Nephron (organoid): Measurements from ENCODE around the gene LIX1.
"Not testable (repeated sequence)": the region's sequence is repeated elsewhere in the genome, so short reads cannot be mapped to it uniquely, and the experiment has no call there.

Source experiments
- H3K27ac Mint-ChIP-seq, 3 experiments: 2 replicates each; pipeline ENCODE4 v1.8.0; 2020; ENCODE audit warnings: mixed read lengths in 3 of 3, mild to moderate bottlenecking in 2 of 3, moderate library complexity in 1 of 3
- H3K27me3 Mint-ChIP-seq: 2 replicates; pipeline ENCODE4 v1.8.0; 2021; ENCODE audit warnings: low read depth, mild to moderate bottlenecking, moderate library complexity, mixed read lengths
- H3K36me3 Mint-ChIP-seq: 2 replicates; pipeline ENCODE4 v1.8.0; 2020; ENCODE audit warnings: low read depth, mixed read lengths
- H3K4me1 Mint-ChIP-seq: 2 replicates; pipeline ENCODE4 v1.8.0; 2020; ENCODE audit warnings: mixed read lengths
- H3K4me3 Mint-ChIP-seq, 3 experiments: 2 replicates each; pipeline ENCODE4 v1.8.0; 2020; ENCODE audit warnings: mild to moderate bottlenecking in 3 of 3, mixed read lengths in 3 of 3, moderate library complexity in 2 of 3
- H3K9me3 Mint-ChIP-seq: 2 replicates; pipeline ENCODE4 v1.8.0; 2020; ENCODE audit warnings: mixed read lengths
- CTCF ChIP-seq, 3 experiments: fragments of 200-600 bp; sonication (generic); IDR thresholded peaks; one replicate each; pipeline ENCODE4 v1.5.0; 2021; ENCODE audit warnings: antibody characterized with exemption in 3 of 3; ENCODE audit not compliant: unreplicated experiment in 3 of 3

LIX1 gene

GRCh38 chr5:97150401-97150800 is 8.0 kb upstream of the LIX1 start:
- H3K4me1 Mint-ChIP-seq = no peaks in the 10 kb centered on the region
- peaks cover 10% of the 10 kb centered on the region for H3K9me3 Mint-ChIP-seq
- no peak overlapping the region for H3K27ac Mint-ChIP-seq
- no peak overlapping the region for H3K4me3 Mint-ChIP-seq
- TF ChIP-seq CTCF (IDR thresholded peaks at IDR 0.05; ENCODE audit: unreplicated experiment in 3 of 3) = no peak
- no peaks in the 10 kb centered on the region for H3K36me3 Mint-ChIP-seq
- H3K27me3 Mint-ChIP-seq = no peaks in the 10 kb centered on the region

- no peak overlapping the region for H3K4me3 Mint-ChIP-seq
- TF ChIP-seq CTCF (IDR thresholded peaks at IDR 0.05; ENCODE audit: unreplicated experiment in 3 of 3) = no peak
- H3K36me3 Mint-ChIP-seq = no peaks in the 10 kb centered on the region
- no peak overlapping the region for H3K27ac Mint-ChIP-seq
- peaks cover 10% of the 10 kb centered on the region for H3K9me3 Mint-ChIP-seq
- no peaks in the 10 kb centered on the region for H3K27me3 Mint-ChIP-seq
- no peaks in the 10 kb centered on the region for H3K4me1 Mint-ChIP-seq
These were observed 7.3 kb upstream of the LIX1 start for GRCh38 chr5:97149709-97150108.

- peaks cover 3% of the 10 kb centered on the region for H3K9me3 Mint-ChIP-seq
- H3K27me3 Mint-ChIP-seq = no peaks in the 10 kb centered on the region
- no peaks in the 10 kb centered on the region for H3K4me1 Mint-ChIP-seq
- no peak overlapping the region for H3K27ac Mint-ChIP-seq
- H3K4me3 Mint-ChIP-seq = no peak overlapping the region
- no peak for TF ChIP-seq CTCF (IDR thresholded peaks at IDR 0.05; ENCODE audit: unreplicated experiment in 3 of 3)
- no peaks in the 10 kb centered on the region for H3K36me3 Mint-ChIP-seq
These were observed 5.9 kb upstream of the LIX1 start for GRCh38 chr5:97148288-97148687.

GRCh38 chr5:97143704-97144103 is 1.3 kb upstream of the LIX1 start:
- peaks cover 5% of the 10 kb centered on the region for H3K27me3 Mint-ChIP-seq
- H3K27ac Mint-ChIP-seq = no peak overlapping the region
- H3K36me3 Mint-ChIP-seq = no peaks in the 10 kb centered on the region
- TF ChIP-seq CTCF (IDR thresholded peaks at IDR 0.05; ENCODE audit: unreplicated experiment in 3 of 3) = no peak
- H3K4me1 Mint-ChIP-seq = peaks cover 33% of the 10 kb centered on the region
- no peaks in the 10 kb centered on the region for H3K9me3 Mint-ChIP-seq
- no peak overlapping the region for H3K4me3 Mint-ChIP-seq

- H3K9me3 Mint-ChIP-seq = no peaks in the 10 kb centered on the region
- H3K4me3 Mint-ChIP-seq = peak overlapping the region; percentile 57 to 73 (median 57)
- peak overlapping the region in 2 of 3 experiments; percentile 30 to 56 for H3K27ac Mint-ChIP-seq
- no peaks in the 10 kb centered on the region for H3K36me3 Mint-ChIP-seq
- peaks cover 52% of the 10 kb centered on the region for H3K4me1 Mint-ChIP-seq
- H3K27me3 Mint-ChIP-seq = peaks cover 5% of the 10 kb centered on the region
- TF ChIP-seq CTCF (IDR thresholded peaks at IDR 0.05; ENCODE audit: unreplicated experiment in 3 of 3) = no peak
These were observed 872 bp downstream of the LIX1 start for GRCh38 chr5:97141539-97141938.

- no peaks in the 10 kb centered on the region for H3K9me3 Mint-ChIP-seq
- peak overlapping the region; percentile 57 to 73 (median 57) for H3K4me3 Mint-ChIP-seq
- peaks cover 57% of the 10 kb centered on the region for H3K4me1 Mint-ChIP-seq
- no peak for TF ChIP-seq CTCF (IDR thresholded peaks at IDR 0.05; ENCODE audit: unreplicated experiment in 3 of 3)
- peaks cover 5% of the 10 kb centered on the region for H3K27me3 Mint-ChIP-seq
- peaks cover under 1% of the 10 kb centered on the region for H3K36me3 Mint-ChIP-seq
- H3K27ac Mint-ChIP-seq = peak overlapping the region; percentile 30 to 61 (median 56)
These were observed 1.4 kb downstream of the LIX1 start for GRCh38 chr5:97141031-97141430.

- Mint-ChIP-seq H3K4me3 (peak overlapping the region; percentile 24 to 66 (median 53)), H3K27ac (peak overlapping the region; percentile 29 to 59 (median 41)), H3K4me1 (peaks cover 60% of the 10 kb centered on the region)
- not testable (repeated sequence) for H3K36me3 Mint-ChIP-seq, H3K9me3 Mint-ChIP-seq, H3K27me3 Mint-ChIP-seq
These were observed 2.2 kb downstream of the LIX1 start for GRCh38 chr5:97140250-97140649.
